Measurements from ENCODE around the gene TEX55.
"Not testable (repeated sequence)": the region's sequence is repeated elsewhere in the genome, so short reads cannot be mapped to it uniquely, and the experiment has no call there.

Gene TEX55

DNA sequence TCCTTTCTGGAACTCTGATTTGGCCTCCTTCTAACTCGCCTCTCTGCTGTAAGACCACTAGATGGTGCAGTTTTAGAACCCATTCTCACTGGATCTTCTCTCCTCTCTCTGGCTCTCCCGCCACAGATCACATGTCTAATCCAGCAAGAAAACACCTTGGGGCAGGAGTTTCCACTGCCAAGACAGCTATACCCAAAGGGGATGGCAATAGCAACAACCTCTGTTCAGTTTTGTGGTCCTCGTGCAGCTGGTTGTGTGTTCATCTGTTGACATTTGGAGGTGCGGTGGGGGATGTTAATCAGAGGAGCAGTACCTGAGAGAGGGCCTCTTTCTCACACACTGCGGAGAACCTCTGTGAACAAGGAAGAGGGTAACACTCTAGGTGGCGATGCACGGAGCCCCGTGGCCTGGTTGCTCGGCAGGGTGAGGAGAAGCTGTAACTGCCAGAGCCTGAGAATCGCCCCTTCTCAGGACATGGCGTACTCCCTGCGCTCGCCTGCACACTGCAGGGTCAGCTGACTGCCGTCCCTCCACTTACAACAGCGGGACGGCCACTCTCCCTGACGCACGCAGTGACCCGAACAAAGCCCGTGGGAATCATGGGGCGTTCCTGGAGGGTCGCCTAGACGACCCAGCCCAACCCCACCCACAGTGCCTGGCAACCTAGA is at the start of gene TEX55:
TSS of gene TEX55 (plus strand) at position 666 of the 668 bp plus-strand sequence. CDS start 25 bp downstream, outside the sequence.
- no peak for DNase-seq

DNA sequence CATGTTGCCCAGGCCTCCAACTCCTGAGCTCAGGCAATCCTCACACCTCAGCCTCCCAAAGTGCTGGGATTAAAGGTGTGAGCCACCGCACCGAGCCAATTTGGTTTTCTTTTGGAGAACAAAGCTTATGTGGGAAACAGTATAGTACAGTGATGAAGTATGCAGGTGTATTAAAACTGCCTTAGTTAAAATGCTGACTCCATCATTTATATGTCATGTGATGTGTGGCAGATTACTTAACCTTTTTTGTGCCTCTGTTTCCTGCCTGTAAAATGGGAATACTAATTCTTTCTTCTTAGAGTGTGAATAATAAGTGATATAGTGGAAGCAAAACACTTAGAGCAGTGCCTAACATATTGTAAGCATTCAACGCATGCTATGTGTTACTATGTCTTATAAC is 48.0 kb upstream of the TEX55 start:
- DNase-seq: no peak

GRCh38 chr3:119098619-119099222 is 47.2 kb upstream of the TEX55 start:
- DNase-seq: no peak

- no peak for DNase-seq
Measured at GRCh38 chr3:119099785-119100184, 46.2 kb upstream of the TEX55 start.

DNA sequence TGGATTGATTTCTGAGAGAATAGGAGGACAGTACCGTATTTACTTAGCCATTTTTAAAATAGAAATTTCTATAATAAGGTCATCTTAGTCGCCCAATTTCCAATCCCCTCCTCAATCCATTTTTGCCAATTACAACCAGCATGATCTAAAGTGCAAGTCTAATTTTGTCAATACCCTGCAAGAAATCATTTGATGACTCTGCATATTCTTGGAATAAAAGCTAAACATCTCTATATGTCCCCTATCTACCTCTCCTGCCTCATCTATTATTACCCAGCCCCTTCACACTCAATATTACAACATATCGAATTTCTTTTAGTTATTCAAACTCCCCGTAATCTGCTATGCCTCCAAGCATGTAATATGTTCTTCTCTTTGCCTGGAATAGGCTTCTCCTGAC is 41.9 kb upstream of the TEX55 start:
- DNase-seq: no peak

- DNase-seq: not testable (repeated sequence)
Measured at GRCh38 chr3:119118330-119118729, 27.6 kb upstream of the TEX55 start.

- DNase-seq: no peak
Measured at GRCh38 chr3:119120480-119120879, 25.5 kb upstream of the TEX55 start.

DNA sequence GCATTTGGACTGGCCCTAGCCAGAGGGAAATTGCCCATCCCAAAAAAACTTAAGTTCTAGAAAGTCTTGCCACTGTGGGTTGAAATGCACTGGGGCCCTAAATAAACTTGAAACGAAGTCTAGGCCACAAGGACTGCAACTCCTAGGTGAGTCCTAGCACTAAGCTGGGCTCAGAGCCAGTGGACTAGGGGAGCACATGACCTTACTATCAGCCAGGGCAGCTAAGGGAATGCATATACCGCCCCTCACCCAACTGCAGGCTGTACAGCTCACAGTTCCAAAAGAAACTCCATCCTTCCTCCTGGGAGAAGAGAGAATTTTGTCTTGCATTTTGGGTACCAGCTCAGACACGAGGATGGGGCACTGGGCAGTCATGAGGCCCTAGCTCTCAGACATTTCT is 23.6 kb upstream of the TEX55 start:
- no peak for DNase-seq

- DNase-seq: no peak
Measured at GRCh38 chr3:119125342-119125741, 20.6 kb upstream of the TEX55 start.

GRCh38 chr3:119125742-119126504 is 20.0 kb upstream of the TEX55 start:
- DNase-seq: no peak

DNA sequence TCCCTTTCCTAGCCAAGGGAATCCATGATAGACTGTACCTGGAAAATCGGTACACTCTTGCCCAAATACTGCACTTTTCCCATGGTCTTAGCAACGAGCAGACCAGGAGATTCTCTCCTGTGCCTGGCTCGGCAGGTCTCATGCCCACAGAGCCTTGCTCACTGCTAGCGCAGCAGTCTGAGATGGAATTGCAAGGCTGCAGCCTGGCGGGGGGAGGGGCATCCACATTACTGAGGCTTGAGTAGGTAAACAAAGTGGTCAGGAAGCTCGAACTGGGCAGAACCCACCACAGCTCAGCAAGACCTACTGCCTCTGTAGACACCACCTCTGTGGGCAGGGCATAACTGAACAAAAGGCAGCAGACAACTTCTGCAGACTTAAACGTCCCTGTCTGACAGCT is 15.7 kb upstream of the TEX55 start:
- DNase-seq: not testable (repeated sequence)

- DNase-seq: not testable (repeated sequence)
Measured at GRCh38 chr3:119132291-119132690, 13.7 kb upstream of the TEX55 start.

- not testable (repeated sequence) for DNase-seq
Measured at GRCh38 chr3:119139360-119139759, 6.6 kb upstream of the TEX55 start.

DNA sequence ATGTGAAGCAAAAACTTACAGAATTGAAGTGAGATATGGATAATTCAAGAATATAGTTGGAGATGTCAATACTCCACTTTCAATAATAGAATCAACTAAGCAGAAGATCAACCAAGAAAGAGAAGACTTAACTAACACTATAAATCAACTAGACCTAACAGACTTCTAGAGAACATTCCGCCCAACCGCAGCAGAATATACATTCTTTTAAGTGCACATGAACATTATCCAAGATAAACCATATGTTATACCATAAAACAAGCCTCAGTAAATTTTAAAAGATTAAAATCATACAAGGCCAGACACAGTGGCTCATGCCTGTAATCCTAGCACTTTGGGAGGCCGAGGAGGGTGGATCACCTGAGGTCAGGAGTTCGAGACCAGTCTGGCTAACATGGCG is 5.5 kb upstream of the TEX55 start:
- DNase-seq: no peak

- no peak for DNase-seq
Measured at GRCh38 chr3:119145128-119145499, 851 bp upstream of the TEX55 start.

GRCh38 chr3:119146578-119147375 is 812 bp downstream of the TEX55 start:
- no peak for DNase-seq

GRCh38 chr3:119147494-119147893 is 1.5 kb downstream of the TEX55 start:
- no peak for DNase-seq

- no peak for DNase-seq
Measured at GRCh38 chr3:119148493-119149180, 2.7 kb downstream of the TEX55 start.

DNA sequence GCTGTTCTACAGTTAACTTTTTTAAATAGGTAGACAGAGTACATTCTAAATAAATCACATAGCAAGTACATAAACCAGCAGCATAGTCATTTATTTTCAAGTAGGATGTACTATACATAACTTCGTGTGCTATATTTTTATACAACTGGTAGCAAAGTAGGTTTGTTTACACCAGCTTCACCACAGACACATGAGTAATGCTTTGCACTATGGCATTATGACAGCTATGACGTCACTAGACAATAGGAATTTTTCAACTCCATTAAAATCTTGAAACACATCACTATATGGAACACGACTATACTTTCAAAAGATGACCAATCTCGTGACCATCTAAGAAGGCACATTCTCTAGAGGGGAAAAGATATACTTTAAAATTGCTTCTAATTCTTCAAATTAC is 3.5 kb downstream of the TEX55 start:
- DNase-seq: no peak

GRCh38 chr3:119156868-119157267 is 10.9 kb downstream of the TEX55 start:
- DNase-seq: no peak

DNA sequence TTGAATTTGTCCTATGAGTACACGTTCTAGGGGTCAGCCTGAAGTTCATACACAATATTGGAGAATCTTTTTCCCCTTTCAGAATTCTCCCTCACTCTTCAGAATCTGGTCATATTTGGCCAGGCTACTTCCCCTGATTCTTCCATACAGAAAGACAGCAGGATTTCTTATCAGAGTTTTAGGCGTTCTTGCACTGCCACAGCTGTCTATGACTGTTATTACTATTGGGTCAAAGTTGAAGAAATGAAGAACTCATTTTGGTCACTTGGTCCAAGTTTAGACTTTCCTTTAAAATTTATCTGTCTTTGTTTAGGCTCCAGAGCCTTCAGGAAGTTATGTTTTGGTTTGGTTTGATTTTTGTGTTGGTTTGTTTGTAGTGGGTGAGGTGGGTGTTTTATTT is 12.0 kb downstream of the TEX55 start:
- no peak for DNase-seq

DNA sequence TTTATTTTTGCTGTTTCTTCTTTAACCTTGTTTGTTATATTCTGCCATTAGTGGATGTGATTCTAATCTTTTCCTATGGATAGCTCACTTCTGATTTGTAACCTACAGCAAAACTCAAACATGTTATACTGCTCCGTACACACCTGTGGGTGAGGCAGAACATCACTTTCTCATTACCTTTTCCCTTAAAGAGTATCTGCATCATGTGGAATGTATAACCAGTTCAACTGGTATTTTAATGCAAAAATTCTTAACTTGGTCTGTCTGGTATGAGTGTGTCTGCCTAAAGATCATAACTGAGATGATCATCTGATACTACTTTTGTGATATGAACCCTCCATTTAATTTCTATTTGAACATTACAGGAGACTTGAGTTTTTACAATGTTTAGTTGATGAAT is 14.4 kb downstream of the TEX55 start:
- no peak for DNase-seq

GRCh38 chr3:119160815-119161214 is 14.8 kb downstream of the TEX55 start:
- DNase-seq: no peak
